PC-3 (cell line): ENCODE measurements around the gene LMAN2. TPM values are rescaled to one million over a fixed set of nuclear protein-coding genes. Genes with fewer than 3 reads are reported as not detected.

ENCODE experiments used
- ATAC-seq: fragments of 200-7000 bp; cut with Tn5 transposase; 2 replicates; pipeline ENCODE4 v1.9.1; 2020; ENCODE audit warnings: mild to moderate bottlenecking, moderate library complexity
- BruUV-seq: library from RNA; stranded (reverse); fragments of 400-500 nt; replicated peaks from 2 replicates; lab custom pipeline; 2021; lab: Mats Ljungman, UMichigan
- CTCF ChIA-PET: fragments of 300-600 bp; sonication (Branson Sonifier 250); formaldehyde crosslinking; loops from one replicate; lab custom pipeline; 2022; ENCODE audit warnings: antibody characterized with exemption; lab: Charles Lee
- POLR2A ChIA-PET: fragments of 300-600 bp; sonication (Branson Sonifier 250); formaldehyde crosslinking; loops from one replicate; lab custom pipeline; 2022; ENCODE audit warnings: antibody characterized with exemption; ENCODE audit not compliant: unreplicated experiment; lab: Charles Lee
- DNase-seq: peaks from one replicate; pipeline ENCODE4 v3.0.0-alpha.2; 2015
- H2AFZ ChIP-seq: fragments of 300-600 bp; sonication (generic); 2 replicates; pipeline ENCODE4 v1.6.0; 2016; ENCODE audit warnings: antibody characterized with exemption, low read length
- H3F3A ChIP-seq: fragments of 300-600 bp; sonication (generic); one replicate; pipeline ENCODE4 v1.6.0; 2017; ENCODE audit warnings: antibody characterized with exemption, low read length, control low read depth, mild to moderate bottlenecking; ENCODE audit not compliant: unreplicated experiment
- H3K27ac ChIP-seq: fragments of 300-600 bp; sonication (generic); 2 replicates; pipeline ENCODE4 v1.5.1; 2016; ENCODE audit warnings: mild to moderate bottlenecking, low read length
- H3K27me3 ChIP-seq: fragments of 300-600 bp; sonication (generic); 2 replicates; pipeline ENCODE4 v1.6.1; 2016; ENCODE audit warnings: low read length, mixed read lengths
- H3K36me3 ChIP-seq: fragments of 300-600 bp; sonication (generic); 2 replicates; pipeline ENCODE4 v1.6.1; 2016; ENCODE audit warnings: low read depth, mixed run types, low read length, mixed read lengths
- H3K4me1 ChIP-seq: fragments of 300-600 bp; sonication (generic); 2 replicates; pipeline ENCODE4 v1.5.1; 2016; ENCODE audit warnings: low read length; ENCODE audit not compliant: insufficient read depth
- H3K4me2 ChIP-seq: fragments of 300-600 bp; sonication (generic); 2 replicates; pipeline ENCODE4 v1.6.0; 2016; ENCODE audit warnings: low read length
- H3K4me3 ChIP-seq: fragments of 300-600 bp; sonication (generic); 2 replicates; pipeline ENCODE4 v1.5.1; 2016; ENCODE audit warnings: mild to moderate bottlenecking, low read length, mixed read lengths
- H3K79me2 ChIP-seq: fragments of 300-600 bp; sonication (generic); 2 replicates; pipeline ENCODE4 v1.6.1; 2017; ENCODE audit warnings: low read length, mixed read lengths
- H3K9ac ChIP-seq: fragments of 300-600 bp; sonication (generic); 2 replicates; pipeline ENCODE4 v1.6.0; 2016; ENCODE audit warnings: mild to moderate bottlenecking, low read length
- H3K9me2 ChIP-seq: fragments of 300-600 bp; sonication (generic); replicated peaks from 2 replicates; pipeline ENCODE4 v1.6.1; 2016; ENCODE audit warnings: mixed run types, low read length, mixed read lengths
- H3K9me3 ChIP-seq: fragments of 300-600 bp; sonication (generic); 2 replicates; pipeline ENCODE4 v1.6.1; 2016; ENCODE audit warnings: low read length, mixed read lengths
- H4K20me1 ChIP-seq: fragments of 300-600 bp; sonication (generic); 2 replicates; pipeline ENCODE4 v1.6.1; 2016; ENCODE audit warnings: low read length, mixed read lengths
- EZH2 ChIP-seq: fragments of 300-600 bp; sonication (generic); IDR thresholded peaks from one replicate; pipeline ENCODE4 v1.6.1; 2017; ENCODE audit warnings: antibody characterized with exemption, mild to moderate bottlenecking, low read length; ENCODE audit not compliant: unreplicated experiment
- EZH2phosphoT487 ChIP-seq: fragments of 300-600 bp; sonication (generic); IDR thresholded peaks from 2 replicates; pipeline ENCODE4 v1.6.1; 2018; ENCODE audit warnings: mild to moderate bottlenecking, antibody characterized with exemption, low read length, borderline replicate concordance
- intact Hi-C: fragments of 100-400 bp; cut with micrococcal nuclease; formaldehyde crosslinking; loops from 2 replicates; pipeline ENCODE4 v1.9.0; 2023
- total RNA-seq: library from RNA; depleted of rRNA; stranded (reverse); fragments of >200 nt; gene quantifications from 2 replicates; pipeline ENCODE4 v1.2.3, GENCODE V29; 2014
- TF ChIP-seq, protein P1 (sequence below): fragments of 300-600 bp; sonication (generic); conservative IDR thresholded peaks from 2 replicates; pipeline ENCODE4 v1.5.1; 2017; ENCODE audit warnings: antibody characterized with exemption, low read depth, mild to moderate bottlenecking, low read length

LMAN2 gene
- total RNA-seq, 1 experiment from 2014 or later: 310 TPM

DNA sequence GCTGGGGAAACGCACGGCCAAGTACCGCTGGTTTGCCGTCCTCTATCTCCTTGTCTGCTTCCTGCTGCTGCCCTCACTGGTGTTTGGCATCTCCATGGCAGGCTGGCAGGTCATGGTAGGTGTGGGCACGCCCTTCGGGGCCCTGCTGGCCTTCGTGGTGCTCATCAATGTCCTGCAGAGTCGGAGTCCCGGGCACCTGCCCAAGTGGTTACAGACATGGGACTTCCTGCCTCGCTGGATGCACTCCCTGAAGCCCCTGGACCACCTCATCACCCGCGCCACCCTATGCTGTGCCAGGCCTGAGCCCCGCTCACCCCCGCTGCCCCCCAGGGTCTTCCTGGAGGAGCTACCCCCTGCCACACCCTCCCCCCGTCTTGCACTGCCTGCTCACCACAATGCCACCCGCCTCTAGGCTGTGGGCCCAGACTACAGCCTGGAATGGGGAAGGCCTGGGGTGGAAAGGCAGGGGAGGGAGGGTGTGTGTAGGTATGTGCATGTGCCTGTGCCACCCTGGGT, 46.5 kb upstream of the LMAN2 start:
- CTCF ChIA-PET: no interaction called here
- ATAC-seq: no peak

DNA sequence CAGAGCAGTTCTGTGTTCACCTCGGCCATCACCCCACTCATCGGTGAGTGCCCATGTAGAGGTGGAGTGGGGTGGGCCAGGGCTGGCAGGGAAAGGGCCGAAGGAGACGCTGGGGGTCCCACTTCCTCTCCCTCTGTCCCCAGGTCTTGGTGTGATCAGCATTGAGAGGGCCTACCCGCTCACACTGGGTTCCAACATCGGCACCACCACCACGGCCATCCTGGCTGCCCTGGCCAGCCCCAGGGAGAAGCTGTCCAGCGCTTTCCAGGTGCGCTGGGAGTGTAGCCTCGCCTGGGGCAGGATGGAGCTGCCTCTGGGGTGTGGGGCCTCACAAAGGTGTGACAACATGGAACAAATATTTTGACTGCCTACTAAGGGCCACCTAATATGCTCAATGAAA, 45.3 kb upstream of the LMAN2 start:
- no peaks in the 10 kb centered on the region for H3F3A ChIP-seq
- ATAC-seq (no peak), DNase-seq (no peak)
- no peaks in the 10 kb centered on the region for H3K27me3 ChIP-seq
- H3K4me3 ChIP-seq: no peak overlapping the region
- H3K4me2 ChIP-seq: no peak overlapping the region
- H3K27ac ChIP-seq: no peak overlapping the region
- H3K79me2 ChIP-seq: no peaks in the 10 kb centered on the region
- CTCF ChIA-PET: no interaction called here
- no peaks in the 10 kb centered on the region for H3K9me3 ChIP-seq
- intact Hi-C loops: no loop called here
- no peak overlapping the region for H3K9ac ChIP-seq
- no peaks in the 10 kb centered on the region for H3K9me2 ChIP-seq
- no TSS peak for BruUV-seq
- no peak overlapping the region for H2AFZ ChIP-seq
- no peaks in the 10 kb centered on the region for H4K20me1 ChIP-seq
- POLR2A ChIA-PET: no interaction called here
- peaks cover under 1% of the 10 kb centered on the region; the same call in 1 of the 2 replicates for H3K4me1 ChIP-seq
- H3K36me3 ChIP-seq: no peaks in the 10 kb centered on the region
- TF ChIP-seq, protein P1, sequence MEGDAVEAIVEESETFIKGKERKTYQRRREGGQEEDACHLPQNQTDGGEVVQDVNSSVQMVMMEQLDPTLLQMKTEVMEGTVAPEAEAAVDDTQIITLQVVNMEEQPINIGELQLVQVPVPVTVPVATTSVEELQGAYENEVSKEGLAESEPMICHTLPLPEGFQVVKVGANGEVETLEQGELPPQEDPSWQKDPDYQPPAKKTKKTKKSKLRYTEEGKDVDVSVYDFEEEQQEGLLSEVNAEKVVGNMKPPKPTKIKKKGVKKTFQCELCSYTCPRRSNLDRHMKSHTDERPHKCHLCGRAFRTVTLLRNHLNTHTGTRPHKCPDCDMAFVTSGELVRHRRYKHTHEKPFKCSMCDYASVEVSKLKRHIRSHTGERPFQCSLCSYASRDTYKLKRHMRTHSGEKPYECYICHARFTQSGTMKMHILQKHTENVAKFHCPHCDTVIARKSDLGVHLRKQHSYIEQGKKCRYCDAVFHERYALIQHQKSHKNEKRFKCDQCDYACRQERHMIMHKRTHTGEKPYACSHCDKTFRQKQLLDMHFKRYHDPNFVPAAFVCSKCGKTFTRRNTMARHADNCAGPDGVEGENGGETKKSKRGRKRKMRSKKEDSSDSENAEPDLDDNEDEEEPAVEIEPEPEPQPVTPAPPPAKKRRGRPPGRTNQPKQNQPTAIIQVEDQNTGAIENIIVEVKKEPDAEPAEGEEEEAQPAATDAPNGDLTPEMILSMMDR: no peak

More for the DNA sequence above, 46.5 kb upstream of the LMAN2 start:
- Histone ChIP-seq H3K9me3 (no peaks in the 10 kb centered on the region), H4K20me1 (no peaks in the 10 kb centered on the region), H3K79me2 (no peaks in the 10 kb centered on the region), H3K9me2 (no peaks in the 10 kb centered on the region), H3K4me2 (no peak overlapping the region), H3K27me3 (no peaks in the 10 kb centered on the region), H3K4me3 (no peak overlapping the region), H2AFZ (no peak overlapping the region), H3K9ac (no peak overlapping the region), H3F3A (no peaks in the 10 kb centered on the region), H3K27ac (no peak overlapping the region), H3K36me3 (no peaks in the 10 kb centered on the region), H3K4me1 (peaks cover 6% of the 10 kb centered on the region)
- TF ChIP-seq EZH2: no peak
- BruUV-seq: no TSS peak
- DNase-seq: no peak
- intact Hi-C loops: no loop called here
- POLR2A ChIA-PET: no interaction called here

- Histone ChIP-seq H3K9ac (no peak overlapping the region), H3K4me2 (no peak overlapping the region), H3K9me3 (no peaks in the 10 kb centered on the region), H3K4me1 (no peaks in the 10 kb centered on the region), H3K27me3 (no peaks in the 10 kb centered on the region), H3K9me2 (no peaks in the 10 kb centered on the region), H3K27ac (no peak overlapping the region), H3K79me2 (no peaks in the 10 kb centered on the region), H3K4me3 (no peak overlapping the region), H3K36me3 (no peaks in the 10 kb centered on the region), H2AFZ (no peak overlapping the region), H3F3A (no peaks in the 10 kb centered on the region), H4K20me1 (no peaks in the 10 kb centered on the region)
- ChIA-PET CTCF (no interaction called here), POLR2A (no interaction called here)
- no TSS peak for BruUV-seq
- TF ChIP-seq EZH2phosphoT487: no peak
- TF ChIP-seq EZH2: no peak
- TF ChIP-seq, protein P1: no peak
- DNase-seq (no peak), ATAC-seq (no peak)
- intact Hi-C loops: no loop called here
Measured at GRCh38 chr5:177396078-177396477, 44.6 kb upstream of the LMAN2 start.
